NCI-H2107 treated with DMSO at 0.1 percent for 48 hours (cell line): ENCODE data around the gene AGFG1.

Experiments
- DNase-seq: peaks from one replicate; lab custom pipeline; 2025; ENCODE audit not compliant: unreplicated experiment; lab: John Stamatoyannopoulos, UW

The AGFG1 gene

DNA sequence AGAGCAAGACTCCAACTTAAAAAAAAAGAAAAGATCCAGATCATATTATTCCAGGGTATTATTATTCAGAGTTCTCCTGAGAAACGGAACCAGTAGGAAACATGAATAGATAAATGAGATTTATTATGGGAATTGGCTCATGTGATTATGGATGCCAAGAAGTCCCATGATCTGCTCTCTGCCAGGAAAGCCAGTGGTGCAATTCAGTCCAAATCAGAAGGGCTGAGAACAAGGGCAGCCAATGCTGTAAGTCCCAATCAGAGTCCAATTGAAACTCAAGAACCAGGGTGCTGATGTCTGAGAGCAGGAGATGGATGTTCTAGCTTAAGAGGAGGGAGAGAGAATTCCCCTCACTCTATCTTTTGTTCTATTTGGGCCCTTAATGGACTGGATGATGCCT lies 134.5 kb downstream of the AGFG1 start:
- DNase-seq = no peak

GRCh38 chr2:227607941-227608340 lies 136.0 kb downstream of the AGFG1 start:
- no peak for DNase-seq

GRCh38 chr2:227608561-227609338 lies 136.8 kb downstream of the AGFG1 start:
- DNase-seq = peak; percentile 2

DNA sequence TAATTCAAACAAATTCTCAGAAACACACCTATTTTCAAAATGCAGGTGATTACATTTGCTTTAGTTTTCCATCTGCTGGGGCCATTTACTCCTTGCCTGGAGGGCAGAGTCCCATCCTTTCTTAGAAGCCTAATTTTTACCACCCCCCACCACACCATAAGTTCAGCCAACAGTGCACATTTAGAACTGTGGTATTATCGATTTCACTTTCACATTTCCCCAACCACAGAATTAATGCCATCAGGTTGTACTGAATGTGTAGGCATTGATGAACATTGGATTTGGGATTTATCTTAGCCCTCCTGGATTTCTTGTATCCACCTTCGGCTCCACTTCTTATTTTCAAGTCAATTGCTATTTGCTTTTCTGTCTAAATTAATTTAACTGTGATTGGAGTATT lies 138.2 kb downstream of the AGFG1 start:
- no peak for DNase-seq
